HUES48 (cell line): Measurements from ENCODE around the gene PSMA8.
"Not testable (repeated sequence)": the region's sequence is repeated elsewhere in the genome, so short reads cannot be mapped to it uniquely, and the experiment has no call there.

Source experiments
- H3K27ac ChIP-seq: one replicate; pipeline ENCODE4 v1.7.0; 2013; ENCODE audit warnings: low read depth, low read length, inconsistent platforms
- H3K27me3 ChIP-seq: 2 replicates; pipeline ENCODE4 v1.6.1; 2013; ENCODE audit warnings: mild to moderate bottlenecking, low read length; ENCODE audit not compliant: control insufficient read depth, insufficient read depth
- H3K36me3 ChIP-seq: 2 replicates; pipeline ENCODE4 v1.6.1; 2013; ENCODE audit warnings: low read length; ENCODE audit not compliant: control insufficient read depth, insufficient read depth
- H3K4me1 ChIP-seq: 2 replicates; pipeline ENCODE4 v1.6.1; 2013; ENCODE audit warnings: mild to moderate bottlenecking, low read length; ENCODE audit not compliant: control insufficient read depth, insufficient read depth
- H3K4me3 ChIP-seq: 2 replicates; pipeline ENCODE4 v1.5.1; 2013; ENCODE audit warnings: mild to moderate bottlenecking, low read depth, low read length
- H3K9ac ChIP-seq: 2 replicates; pipeline ENCODE4 v1.6.1; 2013; ENCODE audit warnings: mild to moderate bottlenecking, low read depth, low read length, moderate library complexity
- H3K9me3 ChIP-seq: 2 replicates; pipeline ENCODE4 v1.6.1; 2013; ENCODE audit warnings: low read length; ENCODE audit not compliant: control insufficient read depth, insufficient read depth

Gene PSMA8

GRCh38 chr18:26175481-26175880 is 41.8 kb downstream of the PSMA8 start:
- H3K4me3 ChIP-seq = no peak overlapping the region
- no peaks in the 10 kb centered on the region for H3K36me3 ChIP-seq
- no peaks in the 10 kb centered on the region for H3K27me3 ChIP-seq
- H3K27ac ChIP-seq = no peak overlapping the region
- H3K4me1 ChIP-seq = no peaks in the 10 kb centered on the region
- no peak overlapping the region for H3K9ac ChIP-seq
- H3K9me3 ChIP-seq = no peaks in the 10 kb centered on the region

GRCh38 chr18:26176134-26176533 is 42.5 kb downstream of the PSMA8 start:
- no peak overlapping the region for H3K9ac ChIP-seq
- H3K27me3 ChIP-seq = no peaks in the 10 kb centered on the region
- no peak overlapping the region for H3K4me3 ChIP-seq
- no peak overlapping the region for H3K27ac ChIP-seq
- no peaks in the 10 kb centered on the region for H3K4me1 ChIP-seq
- H3K36me3 ChIP-seq = no peaks in the 10 kb centered on the region
- H3K9me3 ChIP-seq = no peaks in the 10 kb centered on the region

DNA sequence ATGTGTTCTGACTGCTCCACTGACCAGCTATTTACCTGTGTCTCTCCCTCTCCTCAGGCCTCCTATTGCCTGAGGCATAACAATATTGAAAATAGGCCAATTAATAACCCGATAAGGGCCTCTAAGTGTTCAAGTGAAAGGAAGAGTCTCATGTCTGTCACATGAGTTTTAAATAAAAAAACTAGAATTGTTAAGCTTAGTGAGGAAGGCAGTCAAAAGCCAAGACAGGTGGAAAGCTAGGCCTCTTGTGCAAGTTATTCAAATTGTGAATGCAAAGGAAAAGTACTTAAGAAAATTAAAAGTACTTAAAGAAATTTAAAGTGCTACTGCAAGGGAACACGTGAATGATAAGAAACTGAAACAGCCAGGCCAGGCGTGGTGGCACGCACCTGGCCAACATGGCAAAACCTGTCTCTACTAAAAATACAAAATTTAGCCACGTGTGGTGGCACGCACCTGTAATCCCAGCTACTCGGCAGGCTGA is 47.7 kb downstream of the PSMA8 start:
- no peaks in the 10 kb centered on the region for H3K9me3 ChIP-seq
- H3K36me3 ChIP-seq = no peaks in the 10 kb centered on the region
- no peak overlapping the region for H3K9ac ChIP-seq
- H3K27ac ChIP-seq = no peak overlapping the region
- no peaks in the 10 kb centered on the region for H3K4me1 ChIP-seq
- no peaks in the 10 kb centered on the region for H3K27me3 ChIP-seq
- no peak overlapping the region for H3K4me3 ChIP-seq

DNA sequence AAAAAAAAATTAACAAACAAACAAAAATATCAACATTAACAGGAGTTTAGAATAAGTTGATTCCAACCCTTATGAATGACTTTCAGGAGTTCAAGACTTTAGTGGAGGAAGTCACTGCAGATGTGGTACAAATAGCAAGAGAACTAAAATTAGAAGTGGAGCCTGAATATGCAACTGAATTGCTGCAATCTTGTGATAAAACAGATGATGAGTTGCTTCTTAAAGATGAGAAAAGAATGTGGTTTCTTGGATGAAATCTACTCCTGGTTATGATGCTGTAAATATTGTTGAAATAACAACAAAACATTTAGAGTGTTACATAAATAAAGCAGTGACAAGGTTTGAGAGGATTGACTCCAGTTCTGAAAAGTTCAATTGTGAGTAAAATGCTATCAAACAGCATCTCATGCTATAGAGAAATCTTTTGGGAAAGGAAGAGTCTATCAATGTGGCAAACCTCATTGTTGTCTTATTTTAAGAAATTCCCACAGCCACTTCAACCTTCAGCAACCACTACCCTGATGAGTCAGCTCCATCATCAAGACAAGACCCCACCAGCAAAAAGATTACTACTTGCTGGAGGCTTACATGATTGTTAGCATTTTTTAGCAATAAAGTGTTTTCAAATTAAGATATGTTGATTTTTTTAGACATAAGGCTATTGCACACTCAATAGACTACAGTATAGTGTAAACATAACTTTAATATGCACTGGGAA is 49.9 kb downstream of the PSMA8 start:
- Histone ChIP-seq H3K27me3 (no peaks in the 10 kb centered on the region), H3K9me3 (no peaks in the 10 kb centered on the region), H3K27ac (no peak overlapping the region), H3K4me1 (no peaks in the 10 kb centered on the region), H3K4me3 (no peak overlapping the region), H3K9ac (no peak overlapping the region), H3K36me3 (no peaks in the 10 kb centered on the region)

- no peaks in the 10 kb centered on the region for H3K4me1 ChIP-seq
- no peaks in the 10 kb centered on the region for H3K9me3 ChIP-seq
- H3K27ac ChIP-seq = no peak overlapping the region
- no peaks in the 10 kb centered on the region for H3K27me3 ChIP-seq
- no peak overlapping the region for H3K4me3 ChIP-seq
- H3K36me3 ChIP-seq = no peaks in the 10 kb centered on the region
- no peak overlapping the region for H3K9ac ChIP-seq
Observed at GRCh38 chr18:26185267-26185666, 51.6 kb downstream of the PSMA8 start.

DNA sequence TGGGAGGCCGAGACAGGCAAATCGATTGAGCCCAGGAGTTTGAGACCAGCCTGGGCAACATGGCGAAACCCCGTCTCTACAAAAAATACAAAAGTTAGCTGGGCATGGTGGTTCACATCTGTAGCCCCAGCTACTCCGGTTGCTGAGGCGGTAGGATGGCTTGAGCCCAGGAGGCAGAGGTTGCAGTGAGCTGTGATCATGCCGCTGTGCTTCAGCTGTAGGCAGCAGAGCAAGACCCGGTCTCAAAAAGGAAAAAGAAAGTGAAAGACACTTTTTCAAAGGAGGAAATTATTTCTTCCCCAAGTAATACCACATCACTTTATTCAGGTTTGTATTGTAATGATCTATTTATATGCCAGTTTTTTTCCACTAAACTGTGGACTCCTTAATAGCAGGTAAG is 56.8 kb downstream of the PSMA8 start:
- no peaks in the 10 kb centered on the region for H3K36me3 ChIP-seq
- H3K27me3 ChIP-seq = no peaks in the 10 kb centered on the region
- no peaks in the 10 kb centered on the region for H3K4me1 ChIP-seq
- H3K9me3 ChIP-seq = no peaks in the 10 kb centered on the region
- H3K27ac ChIP-seq = no peak overlapping the region
- no peak overlapping the region for H3K9ac ChIP-seq
- H3K4me3 ChIP-seq = no peak overlapping the region

GRCh38 chr18:26192233-26192632 is 58.6 kb downstream of the PSMA8 start:
- Histone ChIP-seq H3K27me3 (no peaks in the 10 kb centered on the region), H3K4me3 (no peak overlapping the region), H3K9ac (no peak overlapping the region), H3K4me1 (no peaks in the 10 kb centered on the region), H3K36me3 (no peaks in the 10 kb centered on the region), H3K9me3 (no peaks in the 10 kb centered on the region), H3K27ac (no peak overlapping the region)

GRCh38 chr18:26196605-26197004 is 62.9 kb downstream of the PSMA8 start:
- Histone ChIP-seq H3K36me3 (no peaks in the 10 kb centered on the region), H3K9me3 (no peaks in the 10 kb centered on the region), H3K27me3 (no peaks in the 10 kb centered on the region), H3K9ac (no peak overlapping the region), H3K4me3 (no peak overlapping the region), H3K4me1 (no peaks in the 10 kb centered on the region), H3K27ac (no peak overlapping the region)

DNA sequence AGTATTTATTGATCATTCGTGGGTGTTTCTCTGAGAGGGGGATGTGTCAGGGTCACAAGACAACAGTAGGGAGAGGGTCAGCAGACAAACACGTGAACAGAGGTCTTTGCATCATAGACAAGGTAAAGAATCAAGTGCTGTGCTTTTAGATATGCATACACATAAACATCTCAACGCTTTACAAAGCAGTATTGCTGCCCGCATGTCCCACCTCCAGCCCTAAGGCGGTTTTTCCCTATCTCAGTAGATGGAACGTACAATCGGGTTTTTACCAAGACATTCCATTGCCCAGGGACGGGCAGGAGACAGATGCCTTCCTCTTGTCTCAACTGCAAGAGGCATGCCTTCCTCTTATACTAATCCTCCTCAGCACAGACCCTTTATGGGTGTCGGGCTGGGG is 68.3 kb downstream of the PSMA8 start:
- not testable (repeated sequence) for H3K36me3 ChIP-seq, H3K9ac ChIP-seq, H3K4me3 ChIP-seq, H3K4me1 ChIP-seq, H3K27me3 ChIP-seq, H3K9me3 ChIP-seq, H3K27ac ChIP-seq

DNA sequence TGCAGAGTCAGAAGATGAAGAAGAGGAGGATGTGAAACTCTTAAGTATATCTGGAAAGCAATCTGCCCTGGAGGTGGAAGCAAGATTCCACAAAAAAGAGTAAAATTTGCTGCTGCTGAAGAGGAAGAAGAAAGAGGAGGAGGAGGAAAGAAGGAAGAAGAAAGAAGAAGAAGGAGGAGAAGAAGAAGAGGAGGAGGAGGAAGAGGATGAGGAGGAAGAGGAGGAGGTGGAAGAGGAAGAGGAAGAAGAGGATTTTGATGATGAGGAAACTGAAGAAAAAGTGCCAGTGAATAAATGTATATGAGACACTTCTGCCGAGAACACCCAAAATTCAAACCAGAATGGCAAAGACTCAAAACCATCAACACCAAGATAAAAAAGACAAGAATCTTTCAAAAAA is 71.6 kb downstream of the PSMA8 start:
- Histone ChIP-seq H3K27me3 (no peaks in the 10 kb centered on the region), H3K4me1 (no peaks in the 10 kb centered on the region), H3K9me3 (no peaks in the 10 kb centered on the region), H3K27ac (no peak overlapping the region), H3K4me3 (no peak overlapping the region), H3K9ac (no peak overlapping the region), H3K36me3 (no peaks in the 10 kb centered on the region)

GRCh38 chr18:26206488-26206887 is 72.8 kb downstream of the PSMA8 start:
- Histone ChIP-seq H3K9ac (no peak overlapping the region), H3K36me3 (no peaks in the 10 kb centered on the region)

More at GRCh38 chr18:26206488-26206887, 72.8 kb downstream of the PSMA8 start:
- no peaks in the 10 kb centered on the region for H3K9me3 ChIP-seq
- no peaks in the 10 kb centered on the region for H3K4me1 ChIP-seq
- H3K4me3 ChIP-seq = no peak overlapping the region
- no peaks in the 10 kb centered on the region for H3K27me3 ChIP-seq
- no peak overlapping the region for H3K27ac ChIP-seq
